Mesenchymal stem cell (in vitro differentiated cells and primary cell): Measurements from ENCODE around the gene NNAT.

Experiments
- DNase-seq: peaks from one replicate; pipeline ENCODE4 v3.0.0-alpha.2; 2013
- H2AFZ ChIP-seq: one replicate; pipeline ENCODE4 v1.6.1; 2013; ENCODE audit warnings: low read depth, mild to moderate bottlenecking, control low read depth, inconsistent platforms, low read length, moderate library complexity
- H2AK5ac ChIP-seq: 2 replicates; pipeline ENCODE4 v1.6.1; 2013; ENCODE audit warnings: low read length, moderate library complexity, mild to moderate bottlenecking, inconsistent platforms; ENCODE audit not compliant: severe bottlenecking
- H2BK120ac ChIP-seq: one replicate; pipeline ENCODE4 v1.6.1; 2013; ENCODE audit warnings: low read depth, mild to moderate bottlenecking, inconsistent platforms, low read length, moderate library complexity
- H2BK12ac ChIP-seq, 2 experiments: one replicate each; pipeline ENCODE4 v1.6.1; 2013; ENCODE audit warnings: inconsistent platforms in 2 of 2, low read length in 2 of 2, mild to moderate bottlenecking in 2 of 2, moderate library complexity in 2 of 2, control low read depth in 1 of 2
- H2BK15ac ChIP-seq: one replicate; pipeline ENCODE4 v1.6.1; 2013; ENCODE audit warnings: mild to moderate bottlenecking, low read depth, inconsistent platforms; ENCODE audit not compliant: poor library complexity, severe bottlenecking
- H2BK5ac ChIP-seq: 2 replicates; pipeline ENCODE4 v1.6.1; 2013; ENCODE audit warnings: low read depth, mild to moderate bottlenecking, low read length, control low read depth, inconsistent platforms; ENCODE audit not compliant: poor library complexity, severe bottlenecking
- H3K14ac ChIP-seq, 2 experiments: one replicate each; pipeline ENCODE4 v1.6.1; 2013; ENCODE audit warnings: inconsistent platforms in 2 of 2, low read length in 2 of 2, control low read depth in 1 of 2, mild to moderate bottlenecking in 1 of 2, moderate library complexity in 1 of 2
- H3K18ac ChIP-seq, 2 experiments: one replicate each; pipeline ENCODE4 v1.6.1; 2013; ENCODE audit warnings: inconsistent platforms in 2 of 2, low read length in 2 of 2, control low read depth in 1 of 2, low read depth in 1 of 2, mild to moderate bottlenecking in 1 of 2
- H3K23ac ChIP-seq, 2 experiments: one replicate each; pipeline ENCODE4 v1.6.1; 2013; ENCODE audit warnings: inconsistent platforms in 2 of 2, low read length in 2 of 2, mild to moderate bottlenecking in 2 of 2, moderate library complexity in 2 of 2, control low read depth in 1 of 2
- H3K27ac ChIP-seq: 2 replicates; pipeline ENCODE4 v1.5.1; 2013; ENCODE audit warnings: mild to moderate bottlenecking, moderate library complexity, low read length, control low read depth, inconsistent platforms; ENCODE audit not compliant: poor library complexity, severe bottlenecking
- H3K27me3 ChIP-seq, 2 experiments: 2 replicates each; pipeline versions ENCODE4 v1.6.1 to v1.7.0; 2013; ENCODE audit warnings: low read length in 2 of 2, mild to moderate bottlenecking in 2 of 2, moderate library complexity in 2 of 2, control low read depth in 1 of 2, inconsistent platforms in 1 of 2; ENCODE audit not compliant: control insufficient read depth in 1 of 2, insufficient read depth in 1 of 2
- H3K36me3 ChIP-seq, 2 experiments: 2 replicates each; pipeline versions ENCODE4 v1.6.1 to v1.7.0; 2013; ENCODE audit warnings: low read length in 2 of 2, control low read depth in 1 of 2, inconsistent platforms in 1 of 2, low read depth in 1 of 2, mild to moderate bottlenecking in 1 of 2; ENCODE audit not compliant: insufficient read depth in 2 of 2, control insufficient read depth in 1 of 2
- H3K4ac ChIP-seq, 2 experiments: one replicate each; pipeline ENCODE4 v1.6.1; 2013; ENCODE audit warnings: inconsistent platforms in 2 of 2, low read length in 2 of 2, mild to moderate bottlenecking in 2 of 2, moderate library complexity in 2 of 2, control low read depth in 1 of 2, low read depth in 1 of 2
- H3K4me1 ChIP-seq: 2 replicates; pipeline ENCODE4 v1.6.1; 2013; ENCODE audit warnings: low read depth, low read length, control low read depth; ENCODE audit not compliant: control insufficient read depth, insufficient read depth
- H3K4me2 ChIP-seq: 2 replicates; pipeline ENCODE4 v1.6.1; 2013; ENCODE audit warnings: low read length, mild to moderate bottlenecking, inconsistent platforms; ENCODE audit not compliant: poor library complexity, severe bottlenecking
- H3K4me3 ChIP-seq, 2 experiments: 2 replicates each; pipeline versions ENCODE4 v1.5.1 to v1.7.0; 2013; ENCODE audit warnings: low read length in 2 of 2, mild to moderate bottlenecking in 2 of 2, control low read depth in 1 of 2, low read depth in 1 of 2; ENCODE audit not compliant: insufficient read depth in 1 of 2
- H3K79me1 ChIP-seq: replicated peaks from 2 replicates; pipeline ENCODE4 v1.6.1; 2013; ENCODE audit warnings: mild to moderate bottlenecking, control low read depth, low read length, inconsistent platforms; ENCODE audit not compliant: poor library complexity, severe bottlenecking
- H3K9ac ChIP-seq: 2 replicates; pipeline ENCODE4 v1.7.0; 2013; ENCODE audit warnings: mild to moderate bottlenecking, low read length, moderate library complexity
- H3K9me3 ChIP-seq: 2 replicates; pipeline ENCODE4 v1.7.0; 2013; ENCODE audit warnings: mild to moderate bottlenecking, low read length; ENCODE audit not compliant: control insufficient read depth
- H4K8ac ChIP-seq: one replicate; pipeline ENCODE4 v1.6.1; 2013; ENCODE audit warnings: inconsistent platforms, mild to moderate bottlenecking, low read length, moderate library complexity
- H4K91ac ChIP-seq: one replicate; pipeline ENCODE4 v1.6.1; 2013; ENCODE audit warnings: mild to moderate bottlenecking, low read length, inconsistent platforms
- WGBS: methylation state at CpG from one replicate; pipeline ENCODE4 v1.1.7; 2013; ENCODE audit warnings: mixed read lengths; 5-methylcytosine and 5-hydroxymethylcytosine counted together

Gene NNAT

GRCh38 chr20:37513779-37514359, 7.2 kb upstream of the NNAT start:
- Histone ChIP-seq H4K8ac (no peak overlapping the region), H2AFZ (no peak overlapping the region), H3K4me2 (no peak overlapping the region), H3K27me3 (no peaks in the 10 kb centered on the region), H3K9me3 (no peaks in the 10 kb centered on the region), H3K23ac (no peak overlapping the region), H3K36me3 (peaks cover 60 to 69% of the 10 kb centered on the region in 2 experiments), H3K9ac (no peak overlapping the region), H2BK15ac (no peak overlapping the region), H2AK5ac (no peak overlapping the region), H4K91ac (no peak overlapping the region), H3K14ac (no peak overlapping the region), H3K79me1 (peaks cover 59% of the 10 kb centered on the region), H3K18ac (no peak overlapping the region), H3K27ac (no peak overlapping the region), H2BK120ac (no peak overlapping the region), H3K4me1 (peaks cover 4% of the 10 kb centered on the region), H2BK12ac (no peak overlapping the region), H2BK5ac (no peak overlapping the region), H3K4me3 (no peak overlapping the region), H3K4ac (no peak overlapping the region)
- WGBS = 97% methylated on average over 4 of the region's 4 CpGs
- DNase-seq = no peak

DNA sequence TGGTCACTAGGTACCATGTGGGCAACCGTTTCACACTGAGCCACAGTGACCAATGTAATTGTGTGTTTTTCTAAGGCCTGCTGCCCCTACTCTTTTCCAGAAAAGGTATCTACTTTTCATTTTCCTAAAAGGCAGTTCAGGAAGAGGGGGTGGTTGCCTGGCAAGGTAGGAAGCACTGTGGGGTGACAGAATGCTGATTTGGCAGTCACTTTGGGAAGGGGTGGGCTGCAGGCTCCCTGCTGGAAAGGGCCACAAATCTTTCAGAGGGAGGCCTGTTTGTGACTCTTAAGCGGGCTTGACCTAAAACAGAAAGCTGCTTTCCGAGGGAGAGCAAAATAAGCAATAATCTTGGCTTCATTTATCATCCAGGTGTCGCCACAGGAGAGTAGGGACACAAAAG, 5.2 kb upstream of the NNAT start:
- H2BK5ac ChIP-seq = no peak overlapping the region
- no peak overlapping the region for H2BK15ac ChIP-seq
- 84% methylated on average over 4 of the region's 4 CpGs for WGBS

DNA sequence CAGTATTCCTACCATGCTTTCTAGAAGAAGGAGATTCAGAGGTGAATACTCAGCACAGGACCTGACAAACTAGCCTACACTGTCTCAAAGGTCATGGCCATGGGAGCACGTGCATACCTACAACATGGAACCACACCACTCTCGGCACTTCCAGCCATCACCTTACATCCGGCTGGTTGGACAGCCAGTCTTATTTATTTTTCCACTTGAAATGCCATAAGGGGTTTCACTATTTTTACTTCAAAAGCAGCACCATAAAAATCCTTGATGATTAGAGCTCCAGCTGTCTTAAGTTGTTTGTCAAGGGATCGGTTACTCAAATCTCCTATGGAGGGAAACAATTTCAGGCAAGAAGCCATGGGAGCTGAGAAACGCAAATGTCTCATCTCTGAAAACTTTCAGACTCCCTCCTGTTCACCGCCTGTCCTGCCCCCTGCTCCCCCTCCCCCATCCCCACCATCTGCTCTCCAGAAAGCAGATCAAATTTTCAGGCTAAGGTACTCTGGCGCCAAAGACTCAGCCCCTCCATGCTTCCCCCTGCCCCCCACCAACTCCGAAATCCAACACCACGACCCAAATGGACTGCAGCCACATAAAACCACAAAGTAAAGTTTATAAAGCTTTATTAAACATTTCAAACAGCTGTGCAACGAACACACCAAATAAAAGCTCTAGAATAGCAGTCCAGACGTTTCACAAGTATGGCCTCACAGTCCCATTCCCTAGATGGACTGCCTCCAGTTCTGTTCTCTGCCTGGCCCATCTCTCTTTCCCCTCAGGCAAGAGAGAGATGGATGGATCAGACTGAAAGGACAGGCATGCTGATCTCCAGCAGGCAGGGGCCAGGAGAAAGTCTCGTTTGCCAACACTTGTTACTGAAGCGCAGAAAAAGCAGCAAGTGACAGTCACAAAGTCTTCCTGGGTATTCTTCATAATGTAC, 4.0 kb upstream of the NNAT start:
- H3K23ac ChIP-seq = no peak overlapping the region
- H3K4me3 ChIP-seq = no peak overlapping the region
- H2BK120ac ChIP-seq = no peak overlapping the region
- H3K79me1 ChIP-seq = peaks cover 44% of the 10 kb centered on the region
- H3K36me3 ChIP-seq = peaks cover 55 to 57% of the 10 kb centered on the region in 2 experiments
- no peak overlapping the region for H3K27ac ChIP-seq
- no peak for DNase-seq
- H3K27me3 ChIP-seq = no peaks in the 10 kb centered on the region
- H2BK12ac ChIP-seq = peak overlapping the region in 1 of 2 experiments; percentile 26
- H3K4me1 ChIP-seq = peaks cover 21% of the 10 kb centered on the region
- 81% methylated on average over 13 of the region's 13 CpGs for WGBS
- no peak overlapping the region for H2AK5ac ChIP-seq
- H3K4me2 ChIP-seq = no peak overlapping the region
- H3K9ac ChIP-seq = no peak overlapping the region
- no peak overlapping the region for H3K14ac ChIP-seq
- no peak overlapping the region for H2BK5ac ChIP-seq
- H2BK15ac ChIP-seq = no peak overlapping the region
- H2AFZ ChIP-seq = no peak overlapping the region
- no peak overlapping the region for H4K91ac ChIP-seq
- no peak overlapping the region for H3K18ac ChIP-seq
- no peak overlapping the region for H3K4ac ChIP-seq
- no peak overlapping the region for H4K8ac ChIP-seq
- H3K9me3 ChIP-seq = no peaks in the 10 kb centered on the region

More for the DNA sequence above, 5.2 kb upstream of the NNAT start:
- H3K4me1 ChIP-seq = peaks cover 17% of the 10 kb centered on the region
- H3K27ac ChIP-seq = no peak overlapping the region
- no peak overlapping the region for H3K18ac ChIP-seq
- peaks cover 51% of the 10 kb centered on the region for H3K79me1 ChIP-seq
- no peak overlapping the region for H3K4ac ChIP-seq
- H4K8ac ChIP-seq = no peak overlapping the region
- H3K23ac ChIP-seq = no peak overlapping the region
- H3K36me3 ChIP-seq = peaks cover 60 to 62% of the 10 kb centered on the region in 2 experiments
- H3K14ac ChIP-seq = no peak overlapping the region
- H2BK120ac ChIP-seq = no peak overlapping the region
- H2AFZ ChIP-seq = no peak overlapping the region
- H2AK5ac ChIP-seq = no peak overlapping the region
- no peak overlapping the region for H3K4me2 ChIP-seq
- H3K9ac ChIP-seq = no peak overlapping the region
- no peaks in the 10 kb centered on the region for H3K9me3 ChIP-seq
- no peak overlapping the region for H4K91ac ChIP-seq
- H2BK12ac ChIP-seq = no peak overlapping the region
- no peak for DNase-seq
- no peaks in the 10 kb centered on the region for H3K27me3 ChIP-seq
- H3K4me3 ChIP-seq = no peak overlapping the region

DNA sequence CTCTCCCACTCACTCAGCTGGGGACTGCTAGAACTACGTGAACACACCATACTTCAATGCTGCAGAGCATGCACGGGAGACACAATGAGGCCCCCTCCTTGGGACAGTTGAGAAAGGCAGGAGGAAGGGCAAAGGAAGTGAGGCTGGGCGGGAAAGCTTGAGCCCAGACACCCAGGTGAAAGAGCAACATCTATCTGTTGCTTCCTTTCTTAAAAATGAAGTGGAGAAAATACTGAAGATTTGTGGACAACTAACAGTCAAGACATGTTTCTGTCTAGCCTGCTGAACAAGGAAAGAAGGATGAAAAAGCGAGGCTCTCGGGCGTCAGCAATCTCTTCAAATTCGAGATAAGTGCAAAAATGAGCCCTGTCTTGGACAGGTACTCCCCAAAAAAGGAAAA, 3.0 kb upstream of the NNAT start:
- Histone ChIP-seq H3K4ac (no peak overlapping the region), H2BK15ac (no peak overlapping the region), H3K9ac (no peak overlapping the region), H3K27ac (no peak overlapping the region), H2AK5ac (no peak overlapping the region), H3K4me1 (peaks cover 27% of the 10 kb centered on the region), H3K18ac (no peak overlapping the region), H3K4me2 (no peak overlapping the region), H3K9me3 (no peaks in the 10 kb centered on the region), H2AFZ (no peak overlapping the region), H3K23ac (no peak overlapping the region), H2BK5ac (no peak overlapping the region), H3K36me3 (peaks cover 55 to 58% of the 10 kb centered on the region in 2 experiments), H4K91ac (no peak overlapping the region), H3K14ac (no peak overlapping the region), H4K8ac (no peak overlapping the region), H3K27me3 (no peaks in the 10 kb centered on the region), H2BK12ac (no peak overlapping the region), H2BK120ac (no peak overlapping the region), H3K4me3 (no peak overlapping the region), H3K79me1 (peaks cover 37% of the 10 kb centered on the region)
- no peak for DNase-seq
- 90% methylated on average over 7 of the region's 7 CpGs for WGBS
